ENCODE measurements around the gene ROCK2.

DNA sequence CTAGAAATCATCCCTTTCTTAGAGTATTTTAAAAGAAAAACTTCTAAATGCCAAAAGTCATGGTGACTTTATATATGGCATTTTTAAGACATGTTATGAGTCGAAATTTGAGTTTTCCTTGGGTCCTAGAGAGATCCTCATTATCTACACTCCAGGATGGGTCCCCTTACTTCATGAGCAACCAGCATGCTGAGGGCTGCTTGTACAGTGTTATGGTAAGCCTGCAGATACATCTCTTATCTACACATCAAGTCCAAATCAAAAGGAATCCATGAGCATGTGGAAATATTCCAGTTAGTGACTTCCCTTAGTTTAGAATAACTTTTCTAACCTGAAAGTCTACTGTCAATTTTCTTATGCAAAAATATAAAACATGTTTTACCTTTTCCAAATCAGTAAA, 130.5 kb downstream of the ROCK2 start:
- TF ChIP-seq, protein P1, sequence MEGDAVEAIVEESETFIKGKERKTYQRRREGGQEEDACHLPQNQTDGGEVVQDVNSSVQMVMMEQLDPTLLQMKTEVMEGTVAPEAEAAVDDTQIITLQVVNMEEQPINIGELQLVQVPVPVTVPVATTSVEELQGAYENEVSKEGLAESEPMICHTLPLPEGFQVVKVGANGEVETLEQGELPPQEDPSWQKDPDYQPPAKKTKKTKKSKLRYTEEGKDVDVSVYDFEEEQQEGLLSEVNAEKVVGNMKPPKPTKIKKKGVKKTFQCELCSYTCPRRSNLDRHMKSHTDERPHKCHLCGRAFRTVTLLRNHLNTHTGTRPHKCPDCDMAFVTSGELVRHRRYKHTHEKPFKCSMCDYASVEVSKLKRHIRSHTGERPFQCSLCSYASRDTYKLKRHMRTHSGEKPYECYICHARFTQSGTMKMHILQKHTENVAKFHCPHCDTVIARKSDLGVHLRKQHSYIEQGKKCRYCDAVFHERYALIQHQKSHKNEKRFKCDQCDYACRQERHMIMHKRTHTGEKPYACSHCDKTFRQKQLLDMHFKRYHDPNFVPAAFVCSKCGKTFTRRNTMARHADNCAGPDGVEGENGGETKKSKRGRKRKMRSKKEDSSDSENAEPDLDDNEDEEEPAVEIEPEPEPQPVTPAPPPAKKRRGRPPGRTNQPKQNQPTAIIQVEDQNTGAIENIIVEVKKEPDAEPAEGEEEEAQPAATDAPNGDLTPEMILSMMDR (conservative IDR thresholded peaks at IDR 0.05 in 1 of 2, IDR thresholded peaks at IDR 0.05 in 1 of 2; ENCODE audit: low read depth in 1 of 2, low read length in 2 of 2): no peak
- no peak for TF ChIP-seq EZH2 (IDR thresholded peaks at IDR 0.05; ENCODE audit: low read length, missing control alignments)
